ENCODE data around the gene CA9.
A peak's percentile ranks its signal among the peaks of the same experiment; 100 is the strongest.

The CA9 gene

GRCh38 chr9:35651956-35652828, 21.5 kb upstream of the CA9 start:
- no peak for TF ChIP-seq ZFX (IDR thresholded peaks at IDR 0.05)
- TF ChIP-seq CTCF (conservative IDR thresholded peaks at IDR 0.05): no peak
- no peak overlapping the region for H3K27ac ChIP-seq

GRCh38 chr9:35652829-35653209, 20.9 kb upstream of the CA9 start:
- no peak for TF ChIP-seq CTCF (conservative IDR thresholded peaks at IDR 0.05)
- TF ChIP-seq ZFX (IDR thresholded peaks at IDR 0.05): no peak
- no peak overlapping the region for H3K27ac ChIP-seq

GRCh38 chr9:35653611-35654010, 20.1 kb upstream of the CA9 start:
- no peak overlapping the region for H3K27ac ChIP-seq

GRCh38 chr9:35656348-35656747, 17.4 kb upstream of the CA9 start:
- H3K27ac ChIP-seq: no peak overlapping the region
- TF ChIP-seq ZFX (IDR thresholded peaks at IDR 0.05) (no peak), CTCF (conservative IDR thresholded peaks at IDR 0.05) (no peak)

More at GRCh38 chr9:35653611-35654010, 20.1 kb upstream of the CA9 start:
- TF ChIP-seq CTCF (conservative IDR thresholded peaks at IDR 0.05) (no peak), ZFX (IDR thresholded peaks at IDR 0.05) (no peak)

GRCh38 chr9:35656831-35657545, 16.7 kb upstream of the CA9 start:
- TF ChIP-seq CTCF (conservative IDR thresholded peaks at IDR 0.05) (no peak), ZFX (IDR thresholded peaks at IDR 0.05) (no peak)
- H3K27ac ChIP-seq: peak overlapping the region; percentile 80

- peak within 1 kb of the TSS; percentile 80 for H3K27ac ChIP-seq
These were observed 16.1 kb upstream of the CA9 start, which contains the start of gene RMRP for GRCh38 chr9:35657546-35658136. Gene RMRP, minus strand, starts transcription at chr9:35658019.

More at GRCh38 chr9:35657546-35658136, 16.1 kb upstream of the CA9 start, which contains the start of gene RMRP:
- TF ChIP-seq CTCF (conservative IDR thresholded peaks at IDR 0.05): no peak
- no peak for TF ChIP-seq ZFX (IDR thresholded peaks at IDR 0.05)

Measured in C4-2B (cell line).